Raji (cell line): Measurements from ENCODE around the gene IFRD2.

Source experiments
- POLR2A ChIP-seq: IDR thresholded peaks from 2 replicates; pipeline ENCODE4 v1.6.1; 2011; ENCODE audit warnings: low read depth, low read length, control low read depth; ENCODE audit not compliant: insufficient read depth

IFRD2 gene

DNA sequence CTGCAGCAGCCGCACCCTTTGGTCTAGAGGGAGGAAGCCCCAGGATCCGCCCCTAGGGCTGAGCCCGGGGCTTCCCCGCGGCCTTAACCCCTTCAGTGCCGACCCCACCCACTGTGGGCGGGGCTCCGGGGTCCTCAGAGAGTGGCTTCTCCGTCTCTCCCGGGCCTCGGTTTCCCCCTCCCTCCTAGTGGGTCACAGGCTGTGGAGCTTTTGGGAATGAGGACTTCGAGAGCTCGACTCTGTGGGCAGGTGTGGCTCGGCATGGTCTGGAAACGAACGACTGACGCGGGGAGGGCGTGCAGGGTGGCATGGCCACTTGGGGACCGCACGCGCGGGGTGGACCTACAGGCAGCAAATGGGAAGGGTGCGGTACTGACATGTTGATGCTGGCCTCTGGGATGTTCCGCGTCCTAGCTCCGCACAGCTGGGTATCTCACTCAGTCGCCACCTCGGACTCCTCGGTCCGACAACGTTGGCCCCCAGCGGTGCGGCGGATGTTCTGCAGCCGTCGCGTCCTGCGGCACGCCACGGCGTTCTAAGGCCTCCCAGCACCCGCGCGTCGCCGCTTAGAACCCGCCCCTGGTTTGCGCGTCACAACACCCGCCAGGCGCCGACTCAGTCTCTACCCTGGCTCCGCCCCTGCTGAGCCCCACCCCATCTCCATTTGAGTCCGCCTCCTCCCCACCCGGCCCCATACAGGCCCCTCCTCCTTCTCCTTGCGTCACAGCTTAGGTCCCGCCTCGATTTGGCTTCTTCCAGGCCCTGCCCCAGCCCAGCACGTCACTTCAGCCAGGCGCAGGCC, 6.8 kb upstream of the IFRD2 start, which contains the start of the genes HYAL3 and NAA80:
Gene HYAL3 (minus strand): TSS at position 570 of the 802 bp plus-strand sequence. CDS start 3,803 bp downstream, outside the sequence.
Gene NAA80 (minus strand): TSS at position 570 of the 802 bp plus-strand sequence. CDS start 1,942 bp downstream, outside the sequence.
- TF ChIP-seq POLR2A = peak; percentile 98

DNA sequence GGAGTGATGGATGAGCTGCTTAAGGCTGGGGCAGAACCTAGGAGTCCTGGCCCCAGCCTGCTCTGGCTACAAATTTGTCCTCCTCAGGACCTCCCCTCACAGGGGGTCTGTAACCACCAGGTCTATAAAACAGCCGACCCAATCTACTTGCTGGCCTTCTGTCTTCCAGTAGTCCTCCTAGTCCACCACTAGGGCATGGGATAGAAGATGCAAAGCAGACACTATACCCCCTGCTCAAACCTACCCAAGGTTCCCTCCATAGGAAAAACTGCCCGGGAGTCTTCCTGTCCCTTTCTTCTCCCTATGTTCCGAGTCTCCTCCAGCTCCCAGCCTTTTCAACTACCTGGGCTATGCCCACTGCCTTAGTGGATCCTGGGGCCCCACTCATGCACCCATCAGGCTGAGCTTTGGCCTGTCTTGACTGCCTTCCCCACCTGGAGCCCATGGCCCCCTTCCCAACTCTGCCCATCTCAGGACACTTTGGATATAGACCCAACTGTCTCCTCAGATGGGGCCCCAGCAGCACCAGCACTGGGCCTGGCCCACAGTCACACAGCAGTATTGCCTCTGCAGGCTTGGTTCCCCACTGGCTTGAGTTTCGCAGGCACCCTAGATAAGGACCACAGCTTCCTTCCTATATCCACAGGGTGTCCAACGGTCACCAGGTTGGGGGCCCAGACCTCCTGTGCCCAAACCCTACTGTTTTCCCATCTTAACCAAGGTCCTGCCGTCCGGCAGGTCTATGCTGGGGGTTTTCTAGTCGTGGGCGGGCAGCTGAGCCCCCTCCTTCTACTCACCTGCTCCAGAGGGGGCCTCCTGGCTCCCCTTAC, 5.9 kb upstream of the IFRD2 start:
- TF ChIP-seq POLR2A = no peak

DNA sequence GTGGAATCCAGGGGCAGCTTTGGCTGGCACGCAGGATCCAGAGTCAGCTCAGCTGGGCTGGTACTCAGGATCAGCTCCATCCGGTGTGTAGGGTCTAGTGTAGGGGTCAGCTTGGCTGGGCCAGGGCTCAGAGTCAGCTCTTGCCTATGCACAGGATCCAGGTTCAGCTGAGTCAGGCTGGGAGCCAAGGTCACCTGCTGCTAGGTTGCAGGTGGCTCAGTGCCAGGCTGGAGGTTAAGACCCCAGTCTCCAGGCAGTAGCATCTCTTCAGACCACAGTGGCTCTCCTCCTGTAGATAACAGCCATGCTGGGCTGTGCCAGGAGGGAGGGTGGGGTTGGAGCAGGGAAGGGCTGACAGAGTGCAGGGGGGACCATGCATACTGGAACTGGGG, 5.2 kb upstream of the IFRD2 start:
- TF ChIP-seq POLR2A = no peak

DNA sequence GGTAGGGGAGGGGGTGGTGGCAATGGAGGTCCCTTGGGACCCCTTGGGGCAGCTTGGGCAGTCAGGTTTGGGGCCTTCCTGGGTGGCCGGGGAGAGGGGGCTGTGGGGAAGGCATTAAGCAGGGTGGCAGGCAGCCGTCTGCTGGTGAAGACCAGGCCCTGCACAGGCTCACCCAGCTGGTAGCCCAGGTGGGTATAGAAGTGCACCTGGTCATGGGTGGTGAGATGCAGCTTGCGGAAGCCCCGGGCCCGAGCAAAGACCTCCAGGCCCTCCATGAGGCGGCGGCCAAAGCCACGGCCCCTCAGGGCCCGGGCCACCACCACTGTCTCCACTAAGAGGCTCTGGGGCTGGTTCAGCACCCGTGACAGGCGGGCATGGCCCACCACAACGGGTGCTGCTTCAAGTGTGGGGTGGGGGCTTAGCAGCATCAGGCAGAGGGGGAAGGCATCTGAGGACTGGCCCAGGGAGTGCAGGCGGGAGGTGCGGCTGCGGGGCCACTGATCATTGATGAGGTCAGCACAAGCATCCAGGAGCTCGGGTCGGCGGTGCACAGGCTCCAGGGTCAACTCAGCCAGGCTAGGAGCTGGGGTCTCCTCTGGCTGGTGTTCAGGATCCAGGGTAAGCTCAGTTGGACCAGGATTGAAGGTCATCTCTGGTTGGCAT, 4.6 kb upstream of the IFRD2 start:
- TF ChIP-seq POLR2A = no peak

DNA sequence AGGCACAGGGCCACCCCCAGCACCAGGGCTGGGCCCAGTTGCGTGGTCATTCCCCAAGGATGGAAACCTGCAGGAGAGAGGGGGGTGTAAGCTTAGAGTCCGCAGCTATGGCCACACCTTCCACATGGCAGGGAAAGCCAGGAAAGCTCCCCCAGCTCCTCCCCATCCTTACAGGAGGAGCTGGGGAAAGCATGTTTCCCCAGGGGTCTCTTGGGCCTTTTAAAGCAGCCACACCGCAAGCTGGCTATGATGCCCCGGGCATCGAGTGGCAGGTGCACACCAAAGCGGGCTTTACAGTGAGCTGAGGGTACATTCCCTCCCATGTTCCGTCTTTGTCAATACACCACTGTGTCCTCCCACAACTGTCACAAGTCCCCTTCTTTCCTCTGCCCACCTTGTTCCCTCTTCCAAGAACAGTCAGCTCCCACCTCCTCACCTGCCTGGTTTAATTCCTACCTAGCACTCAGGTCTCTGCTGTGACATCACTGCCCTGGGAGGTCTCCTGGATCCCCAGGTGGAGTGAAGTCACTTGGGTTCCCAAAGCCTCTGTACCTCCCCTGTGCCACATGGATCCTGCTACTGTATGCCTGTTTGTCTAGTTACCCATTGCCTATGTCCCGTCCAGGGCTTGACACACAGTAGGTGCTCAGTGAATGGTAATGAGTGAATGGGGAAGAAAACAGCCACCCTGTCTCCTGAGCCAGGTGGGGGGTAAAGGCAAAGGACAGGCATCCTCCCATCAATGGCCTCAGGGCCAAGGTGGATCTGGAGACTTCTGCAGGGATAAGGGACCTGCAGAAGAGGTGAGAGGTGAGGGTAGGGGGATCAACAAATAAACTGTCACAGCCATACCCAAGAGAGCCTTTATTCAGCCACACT, 3.6 kb upstream of the IFRD2 start:
- TF ChIP-seq POLR2A = no peak

DNA sequence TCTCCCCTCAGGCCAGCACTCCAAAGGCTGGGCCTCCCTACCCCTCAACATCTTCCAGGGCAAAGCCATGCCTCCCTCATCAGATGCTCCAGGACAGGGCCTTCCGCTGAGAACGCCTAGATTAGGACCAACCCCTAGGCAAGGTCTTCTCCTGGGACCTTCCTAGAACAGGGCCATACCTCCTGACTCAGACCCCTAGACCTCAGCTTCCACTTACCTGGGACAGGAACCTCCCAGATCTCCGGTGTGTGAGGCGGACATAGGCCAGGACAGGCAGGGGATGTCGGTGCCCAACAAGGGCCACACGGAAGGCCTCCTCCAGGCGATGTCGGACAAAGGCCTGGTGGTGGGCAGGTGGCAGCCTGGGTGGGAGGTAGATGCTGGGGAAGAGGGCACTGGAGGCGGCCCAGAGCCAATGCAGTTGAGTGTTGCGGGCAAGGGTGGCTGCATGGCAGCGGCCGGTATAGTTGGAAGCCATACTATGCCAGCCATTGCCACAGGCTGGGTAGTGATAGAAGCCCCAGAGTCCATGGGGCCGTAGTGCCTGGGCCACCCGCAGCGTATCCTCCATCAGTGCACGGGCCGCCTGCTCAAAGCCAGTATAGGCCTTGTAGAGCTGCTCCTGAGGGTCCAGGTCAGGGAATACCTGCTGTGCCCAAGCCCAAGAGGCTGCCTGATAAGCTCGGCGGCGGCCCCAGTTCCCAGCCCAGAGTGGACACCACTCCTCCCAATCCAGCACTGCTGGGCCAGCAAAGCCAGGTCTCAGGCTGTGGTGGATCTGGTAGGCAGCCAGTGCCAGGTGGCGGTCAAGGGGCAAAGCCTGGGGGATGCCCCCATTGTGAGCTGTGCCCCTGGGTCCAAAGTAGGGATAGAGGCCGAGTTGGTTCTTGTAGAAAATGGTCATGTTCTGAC, 2.5 kb upstream of the IFRD2 start:
- TF ChIP-seq POLR2A = no peak

DNA sequence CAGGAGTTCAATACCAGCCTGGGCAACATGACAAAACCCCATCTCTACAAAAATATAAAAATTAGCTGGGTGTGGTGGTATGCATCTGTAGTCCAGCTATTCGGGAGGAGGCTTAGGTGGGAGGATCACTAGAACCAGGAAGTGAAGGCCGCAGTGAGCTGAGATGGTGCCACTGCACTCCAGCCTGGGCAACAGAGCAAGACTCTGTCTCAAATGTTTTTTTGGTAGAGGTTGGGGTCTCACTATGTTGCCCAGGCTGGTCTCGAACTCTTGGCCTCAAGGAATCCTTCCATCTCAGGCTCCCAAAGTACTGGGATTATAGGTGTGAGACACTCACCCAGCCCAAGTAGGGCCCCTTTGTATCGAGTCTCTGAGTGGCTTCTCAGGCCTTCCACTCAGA, 1.9 kb upstream of the IFRD2 start:
- no peak for TF ChIP-seq POLR2A

DNA sequence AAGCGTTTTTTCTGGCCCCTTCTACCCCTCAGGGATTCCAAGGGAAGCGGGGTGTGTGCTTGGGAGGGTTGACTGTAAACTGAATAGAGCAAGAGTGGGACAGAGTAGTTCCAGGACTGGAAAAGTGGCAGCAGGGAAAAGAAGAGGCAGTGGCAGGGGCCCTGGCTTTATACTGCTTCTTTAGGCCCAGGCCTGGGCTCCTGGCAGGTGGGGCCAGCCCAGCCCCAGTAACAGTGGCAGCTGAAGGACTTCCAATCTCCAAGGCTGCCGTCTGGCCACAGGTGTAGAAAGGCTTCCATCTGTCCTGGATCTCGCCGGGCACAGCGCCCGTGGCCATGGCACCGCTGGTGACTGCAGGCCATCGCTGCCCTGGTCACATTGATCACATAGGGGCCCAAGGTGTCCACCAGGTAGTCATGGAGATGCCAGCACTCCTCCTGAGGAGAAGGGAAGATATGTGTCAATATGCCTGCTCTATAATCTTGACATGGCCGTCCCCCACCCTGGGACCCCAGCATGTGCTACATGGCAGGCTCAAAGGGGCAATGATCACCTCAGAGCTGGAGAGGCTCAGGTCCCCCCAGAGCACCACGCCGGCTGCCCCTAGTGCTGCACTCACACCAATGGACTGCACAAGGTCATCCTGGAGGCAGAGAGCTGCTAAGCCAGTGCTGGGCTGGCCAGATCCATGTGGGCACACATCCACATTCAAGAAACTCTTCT, 1.0 kb upstream of the IFRD2 start:
- TF ChIP-seq POLR2A = no peak

DNA sequence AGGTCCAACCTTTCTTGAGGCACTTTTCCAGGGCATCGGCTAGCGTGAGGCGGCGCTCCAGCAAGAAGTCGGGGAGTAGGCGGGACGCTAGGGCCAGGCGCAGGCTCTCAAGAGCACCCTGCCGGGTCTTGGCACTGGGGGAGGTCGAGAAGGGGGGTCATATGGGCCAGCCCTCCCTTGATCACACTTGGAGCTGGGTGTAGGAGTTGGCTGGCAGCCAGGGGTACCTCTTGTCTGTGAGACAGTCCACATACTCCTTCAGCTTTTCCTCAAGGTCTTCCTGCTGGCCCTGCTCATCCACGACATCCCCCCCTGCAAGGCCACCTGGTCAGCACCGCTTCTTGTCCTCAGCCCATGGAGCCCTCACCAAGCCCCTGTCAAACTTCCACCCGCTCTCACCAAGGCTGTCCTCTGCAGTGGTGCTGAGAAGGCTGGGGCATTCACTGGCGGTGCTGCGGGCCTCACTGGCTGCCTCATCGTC, 2.0 kb downstream of the IFRD2 start:
- no peak for TF ChIP-seq POLR2A

DNA sequence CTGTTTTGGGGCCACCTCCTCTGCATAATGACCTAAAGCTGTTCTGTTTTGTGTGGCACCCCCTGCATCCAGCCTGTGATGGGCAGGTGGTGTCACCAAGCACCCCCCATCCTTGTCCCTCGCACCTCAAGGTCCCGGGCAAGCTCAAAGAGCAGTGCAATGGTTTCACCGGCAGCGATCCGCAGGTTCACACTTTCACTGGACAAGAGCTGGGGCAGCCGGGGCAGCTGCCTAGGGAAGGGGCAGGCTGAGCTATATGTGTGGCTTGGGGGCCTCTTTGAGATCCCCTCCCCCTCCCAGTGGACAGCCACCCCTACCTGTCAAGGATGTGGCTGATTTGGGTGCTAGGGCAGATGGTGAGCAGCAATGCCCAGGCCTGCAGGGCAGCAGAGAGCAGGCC, 3.1 kb downstream of the IFRD2 start:
- TF ChIP-seq POLR2A = no peak

DNA sequence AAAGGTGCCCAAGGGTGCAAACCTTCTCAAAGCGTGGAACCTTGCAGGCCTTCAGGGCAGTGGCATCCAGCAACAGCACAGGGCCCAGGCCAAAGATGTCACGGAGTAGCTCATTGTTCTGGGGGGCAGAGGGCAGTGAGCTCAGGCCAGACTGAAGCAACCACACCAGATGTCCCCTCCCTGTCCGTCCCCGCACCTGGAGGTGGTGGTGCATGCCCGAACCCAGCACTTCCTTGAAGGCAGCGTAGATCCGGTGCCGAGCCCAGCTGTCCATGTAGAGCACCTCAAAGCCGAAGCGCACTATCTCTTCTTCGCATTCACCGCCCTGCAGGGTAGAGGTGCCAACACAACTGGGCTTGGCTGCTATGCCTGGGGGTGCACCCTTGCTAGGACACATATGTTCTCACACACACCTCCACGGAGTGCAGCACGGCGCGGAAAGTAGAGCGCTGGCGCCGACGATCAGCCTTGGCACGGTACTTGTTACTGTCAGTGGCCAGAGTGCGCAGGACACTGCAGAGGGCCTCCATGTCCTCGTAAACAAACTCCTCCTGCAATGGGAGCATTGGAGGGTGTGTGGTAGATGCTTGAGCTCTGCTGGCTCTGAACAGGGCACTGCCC, 3.7 kb downstream of the IFRD2 start:
- no peak for TF ChIP-seq POLR2A

DNA sequence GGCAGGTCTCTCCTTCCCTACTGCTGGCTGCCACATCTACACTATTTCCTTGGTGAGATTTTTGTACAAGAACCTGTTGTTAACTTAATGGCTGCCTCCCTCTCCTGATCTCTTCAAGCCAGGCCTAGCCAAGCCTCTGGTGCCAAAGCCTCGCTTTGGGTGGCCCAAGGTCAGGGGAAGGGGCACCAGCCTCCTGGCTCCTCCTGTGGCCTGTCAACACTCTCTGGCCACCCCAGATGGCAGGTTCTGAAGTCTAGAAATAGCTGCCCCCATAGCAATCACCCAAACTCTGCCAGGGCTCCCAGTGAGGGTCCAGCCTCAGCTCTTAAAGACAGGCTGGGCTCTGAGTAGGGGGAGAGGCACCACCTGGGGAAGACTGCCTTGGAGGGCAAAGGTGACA, 5.0 kb downstream of the IFRD2 start:
- TF ChIP-seq POLR2A = no peak
